SK-N-SH treated with all-trans-retinoic acid at 6 μM for 48 hours (cell line): ENCODE results near the gene KCNMB2.

Experiments
- ATAC-seq: fragments of 200-7000 bp; cut with Tn5 transposase; 3 replicates; pipeline ENCODE4 v1.9.1; 2020; ENCODE audit warnings: mild to moderate bottlenecking, moderate library complexity
- ARNTL ChIP-seq: fragments of 450-650 bp; formaldehyde crosslinking; IDR thresholded peaks from 2 replicates; pipeline ENCODE4 v1.5.0; 2020; ENCODE audit warnings: low read depth, mild to moderate bottlenecking, moderate library complexity, borderline replicate concordance
- BACH2 ChIP-seq: fragments of 250-450 bp; sonication (Bioruptor Pico); IDR thresholded peaks from 2 replicates; pipeline ENCODE4 v1.9.0; 2021; ENCODE audit warnings: mild to moderate bottlenecking, borderline replicate concordance
- CREB5 ChIP-seq: fragments of 250-450 bp; sonication (Bioruptor Pico); IDR thresholded peaks from 2 replicates; pipeline ENCODE4 v1.5.1; 2020; ENCODE audit warnings: low read depth, mild to moderate bottlenecking, moderate library complexity
- CSDC2 ChIP-seq: fragments of 250-450 bp; sonication (Bioruptor Pico); IDR thresholded peaks from 2 replicates; pipeline ENCODE4 v1.5.0; 2020; ENCODE audit warnings: mild to moderate bottlenecking, moderate library complexity
- CSRNP3 ChIP-seq: fragments of 250-450 bp; sonication (Bioruptor Pico); IDR thresholded peaks from 2 replicates; pipeline ENCODE4 v1.5.1; 2021; ENCODE audit warnings: mild to moderate bottlenecking, moderate library complexity
- ESRRG ChIP-seq: fragments of 250-450 bp; sonication (Bioruptor Pico); IDR thresholded peaks from 2 replicates; pipeline ENCODE4 v1.6.1; 2021; ENCODE audit warnings: mild to moderate bottlenecking
- GLIS3 ChIP-seq: fragments of 250-450 bp; sonication (Bioruptor Pico); IDR thresholded peaks from 2 replicates; pipeline ENCODE4 v1.5.0; 2020; ENCODE audit warnings: mild to moderate bottlenecking, moderate library complexity
- ISL1 ChIP-seq: fragments of 250-450 bp; sonication (Bioruptor Pico); IDR thresholded peaks from 2 replicates; pipeline ENCODE4 v2.1.2; 2022; ENCODE audit warnings: mild to moderate bottlenecking, moderate library complexity
- OSR1 ChIP-seq: fragments of 250-450 bp; sonication (Bioruptor Pico); IDR thresholded peaks from 2 replicates; pipeline ENCODE4 v1.8.0; 2022; ENCODE audit warnings: moderate library complexity, mild to moderate bottlenecking, inconsistent platforms
- PATZ1 ChIP-seq: fragments of 250-450 bp; sonication (Bioruptor Pico); IDR thresholded peaks from 2 replicates; pipeline ENCODE4 v1.8.0; 2020; ENCODE audit warnings: mild to moderate bottlenecking, moderate library complexity, borderline replicate concordance
- PPARA ChIP-seq: fragments of 250-450 bp; sonication (Bioruptor Pico); IDR thresholded peaks from 2 replicates; pipeline ENCODE4 v1.5.0; 2020; ENCODE audit warnings: mild to moderate bottlenecking, borderline replicate concordance
- RARB ChIP-seq: fragments of 250-450 bp; sonication (Bioruptor Pico); IDR thresholded peaks from 2 replicates; pipeline ENCODE4 v1.8.0; 2021; ENCODE audit warnings: mild to moderate bottlenecking, moderate library complexity
- SNAI2 ChIP-seq: fragments of 250-450 bp; sonication (Bioruptor Pico); IDR thresholded peaks from 2 replicates; pipeline ENCODE4 v1.5.0; 2020; ENCODE audit warnings: mild to moderate bottlenecking, moderate library complexity
- TCF4 ChIP-seq: fragments of 250-450 bp; sonication (Bioruptor Pico); IDR thresholded peaks from 2 replicates; pipeline ENCODE4 v1.8.0; 2021; ENCODE audit warnings: mild to moderate bottlenecking, moderate library complexity, borderline replicate concordance
- TOX ChIP-seq: fragments of 250-450 bp; sonication (Bioruptor Pico); IDR thresholded peaks from 2 replicates; pipeline ENCODE4 v1.8.0; 2021; ENCODE audit warnings: mild to moderate bottlenecking, moderate library complexity, borderline replicate concordance
- TSHZ2 ChIP-seq: fragments of 250-450 bp; sonication (Bioruptor Pico); IDR thresholded peaks from 2 replicates; pipeline ENCODE4 v1.5.0; 2020; ENCODE audit warnings: mild to moderate bottlenecking, moderate library complexity
- ZFP3 ChIP-seq: fragments of 250-450 bp; sonication (Bioruptor Pico); IDR thresholded peaks from 2 replicates; pipeline ENCODE4 v1.5.0; 2020; ENCODE audit warnings: mild to moderate bottlenecking, moderate library complexity
- ZFP30 ChIP-seq: fragments of 450-650 bp; formaldehyde crosslinking; IDR thresholded peaks from 2 replicates; pipeline ENCODE4 v1.5.0; 2022; ENCODE audit warnings: mild to moderate bottlenecking, moderate library complexity
- ZNF565 ChIP-seq: fragments of 450-650 bp; formaldehyde crosslinking; conservative IDR thresholded peaks from 2 replicates; pipeline ENCODE4 v1.5.0; 2020; ENCODE audit warnings: low read depth, mild to moderate bottlenecking, moderate library complexity
- ZNF70 ChIP-seq: fragments of 450-650 bp; formaldehyde crosslinking; IDR thresholded peaks from 2 replicates; pipeline ENCODE4 v1.5.0; 2020; ENCODE audit warnings: mild to moderate bottlenecking, moderate library complexity

The KCNMB2 gene

GRCh38 chr3:178536211-178537079 is at the start of gene KCNMB2:
TSS of gene KCNMB2 (plus strand) at chr3:178536436.
- TF ChIP-seq ZNF565 (CRISPR knock-in tag), result no peak
- no peak for TF ChIP-seq ARNTL (CRISPR knock-in tag)
- no peak for TF ChIP-seq ZFP30 (CRISPR knock-in tag)
- no peak for TF ChIP-seq TSHZ2 (CRISPR knock-in tag)
- TF ChIP-seq ZNF70 (CRISPR knock-in tag), result no peak
- no peak for TF ChIP-seq CSRNP3 (CRISPR knock-in tag)
- TF ChIP-seq BACH2 (CRISPR knock-in tag), result no peak
- TF ChIP-seq RARB (CRISPR knock-in tag), result no peak
- TF ChIP-seq SNAI2 (CRISPR knock-in tag), result no peak
- TF ChIP-seq CSDC2 (CRISPR knock-in tag), result no peak
- TF ChIP-seq ISL1, result no peak
- no peak for ATAC-seq

- ATAC-seq, result no peak
- TF ChIP-seq ZNF70 (CRISPR knock-in tag) (no peak), PATZ1 (CRISPR knock-in tag) (no peak), TSHZ2 (CRISPR knock-in tag) (no peak), BACH2 (CRISPR knock-in tag) (no peak), ZFP3 (no peak), CSDC2 (CRISPR knock-in tag) (no peak), OSR1 (CRISPR knock-in tag) (no peak), ISL1 (no peak), PPARA (no peak), GLIS3 (CRISPR knock-in tag) (no peak), ESRRG (CRISPR knock-in tag) (no peak), TOX (no peak), TCF4 (CRISPR knock-in tag) (no peak), SNAI2 (CRISPR knock-in tag) (no peak), ZFP30 (CRISPR knock-in tag) (no peak), RARB (CRISPR knock-in tag) (no peak), ARNTL (CRISPR knock-in tag) (no peak), CREB5 (no peak)
Measured at GRCh38 chr3:178486903-178487302, 49.3 kb upstream of the KCNMB2 start.
